ENCODE measurements around the gene ANO10.
"Not testable (repeated sequence)": the region's sequence is repeated elsewhere in the genome, so short reads cannot be mapped to it uniquely, and the experiment has no call there.

Gene ANO10

GRCh38 chr3:43369404-43370292, 252.2 kb downstream of the ANO10 start:
- DNase-seq: no peak

GRCh38 chr3:43366885-43367284, 254.9 kb downstream of the ANO10 start:
- no peak for DNase-seq

DNA sequence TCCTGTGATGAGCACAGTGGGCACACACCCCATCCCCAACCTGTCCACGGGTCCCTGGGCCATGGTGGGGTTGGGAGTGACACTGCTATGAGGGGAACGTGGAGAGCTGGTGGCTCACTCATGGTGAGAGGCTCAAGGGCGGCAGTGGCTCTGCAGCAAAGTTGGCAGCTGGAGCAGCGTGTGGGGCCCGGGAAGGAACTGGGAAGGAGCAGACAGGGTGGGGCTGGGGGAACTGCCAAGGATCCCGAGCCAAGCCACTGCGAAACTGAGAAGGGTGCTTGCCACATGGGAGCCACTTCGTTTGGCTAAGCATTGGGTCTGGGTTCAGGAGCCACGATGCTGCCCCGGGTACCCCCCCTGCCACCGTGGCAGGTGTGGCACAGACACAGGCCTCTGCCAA, 255.3 kb downstream of the ANO10 start:
- no peak for DNase-seq

GRCh38 chr3:43365601-43366305, 256.1 kb downstream of the ANO10 start:
- DNase-seq: no peak

GRCh38 chr3:43364926-43365325, 256.9 kb downstream of the ANO10 start:
- DNase-seq: no peak

- DNase-seq: no peak
These were observed 257.3 kb downstream of the ANO10 start for GRCh38 chr3:43364494-43364893.

DNA sequence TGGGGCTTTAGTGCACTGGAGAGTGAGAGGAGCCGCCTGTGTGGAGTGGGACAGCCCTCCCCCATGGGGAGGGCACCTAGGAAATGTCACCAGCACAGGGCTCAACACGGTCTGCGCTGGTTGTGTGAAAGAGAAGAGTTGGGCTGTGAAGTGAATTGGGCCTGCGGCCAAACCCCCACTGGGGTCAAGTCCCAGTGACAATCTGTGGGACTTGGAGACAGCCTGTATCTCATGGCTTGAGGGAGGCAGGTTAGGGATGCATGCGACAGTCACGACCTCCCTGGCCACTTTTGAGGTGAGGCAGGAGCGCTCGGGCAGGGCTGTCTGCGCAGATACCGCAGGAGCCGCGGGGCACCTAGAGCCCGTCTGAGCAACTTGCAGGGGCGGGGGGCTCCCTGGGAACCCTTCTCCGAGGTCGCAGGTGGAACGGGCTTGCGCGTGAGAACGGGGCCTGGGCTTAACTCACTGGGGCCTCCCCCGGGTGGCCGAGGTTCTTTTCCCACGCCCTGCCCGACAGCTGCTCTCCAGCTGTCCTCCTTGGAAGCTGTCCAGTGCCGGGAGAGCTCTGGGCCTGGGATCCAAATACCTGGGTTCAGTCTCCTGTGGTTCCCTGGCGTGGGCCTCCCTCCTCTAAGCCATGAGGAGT, 258.1 kb downstream of the ANO10 start:
- no peak for DNase-seq

DNA sequence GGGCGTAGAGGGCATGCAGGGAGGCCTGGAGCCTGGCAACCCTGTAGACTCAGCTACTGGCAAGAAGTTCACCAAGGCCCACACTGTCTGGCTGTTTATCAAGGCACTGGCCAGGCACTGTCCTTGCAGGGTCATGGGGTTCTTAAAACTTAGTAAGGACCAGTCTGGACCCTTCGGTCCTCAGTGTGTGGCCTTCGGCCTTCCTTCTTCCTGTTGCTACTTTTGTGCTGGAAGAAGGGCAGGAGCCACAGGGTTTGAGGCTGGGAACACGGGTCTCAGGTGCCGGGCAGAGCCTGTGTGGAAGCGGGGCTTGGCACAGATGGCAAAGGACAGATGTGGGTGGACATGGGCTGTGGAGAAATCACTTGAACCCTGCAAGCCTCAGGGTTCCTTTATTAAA, 258.9 kb downstream of the ANO10 start:
- DNase-seq: no peak

- DNase-seq: no peak
These were observed 259.6 kb downstream of the ANO10 start for GRCh38 chr3:43362183-43362582.

DNA sequence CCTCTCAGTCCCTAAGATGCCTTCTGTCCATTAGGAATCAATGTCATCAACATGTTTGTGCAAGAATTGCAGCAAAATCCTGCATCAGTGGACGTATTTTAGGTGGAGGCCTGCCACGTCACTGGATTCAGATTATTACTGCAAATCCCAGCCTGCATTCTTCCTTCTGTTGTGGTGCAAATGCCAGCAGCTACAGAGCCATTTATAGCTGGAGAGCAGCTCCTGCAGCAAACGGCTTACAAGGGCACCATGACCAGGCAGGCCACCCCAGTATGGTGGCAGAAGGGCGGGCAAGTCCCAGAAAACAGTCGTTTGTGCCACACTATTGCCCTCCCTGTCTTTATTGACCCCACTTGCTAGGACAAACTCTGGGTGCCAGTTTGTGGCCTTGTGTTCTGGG, 260.7 kb downstream of the ANO10 start:
- no peak for DNase-seq

GRCh38 chr3:43356033-43356432, 265.8 kb downstream of the ANO10 start:
- DNase-seq: not testable (repeated sequence)

DNA sequence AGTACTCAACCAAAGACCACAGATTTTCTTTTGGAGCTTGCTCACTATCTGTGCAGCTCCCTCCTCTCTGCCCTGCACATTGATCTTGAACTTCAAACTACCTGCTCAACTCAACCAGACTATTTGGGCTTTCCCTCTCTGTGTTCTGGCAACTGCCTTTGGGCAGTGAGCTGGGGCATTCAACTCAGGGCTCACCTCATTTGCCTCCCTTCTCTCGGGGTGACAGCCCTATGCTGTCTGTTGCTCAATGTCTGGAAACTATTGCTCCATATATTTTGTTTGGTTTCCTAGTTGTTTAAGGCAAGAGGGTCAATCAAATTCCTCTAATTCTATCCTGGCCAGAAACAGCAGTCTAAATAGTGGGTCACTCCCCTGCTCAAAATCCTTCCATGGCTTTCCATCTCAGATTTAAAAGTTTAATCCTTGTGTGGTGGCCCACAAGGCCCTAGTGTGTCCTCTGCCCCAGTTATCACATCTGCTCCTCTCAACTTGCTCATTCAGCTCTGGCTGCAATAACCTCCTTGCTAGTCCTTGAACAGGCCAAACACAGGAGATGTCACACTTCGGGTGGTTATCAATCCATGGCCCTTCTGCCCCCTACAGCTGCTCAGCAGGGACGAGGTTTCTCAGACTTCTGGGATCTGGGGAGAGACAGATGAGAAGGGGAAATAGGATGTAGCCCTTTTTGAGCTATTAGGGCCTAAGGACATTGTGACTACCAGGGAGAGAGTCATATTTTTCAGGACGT, 267.7 kb downstream of the ANO10 start:
- no peak for DNase-seq

DNA sequence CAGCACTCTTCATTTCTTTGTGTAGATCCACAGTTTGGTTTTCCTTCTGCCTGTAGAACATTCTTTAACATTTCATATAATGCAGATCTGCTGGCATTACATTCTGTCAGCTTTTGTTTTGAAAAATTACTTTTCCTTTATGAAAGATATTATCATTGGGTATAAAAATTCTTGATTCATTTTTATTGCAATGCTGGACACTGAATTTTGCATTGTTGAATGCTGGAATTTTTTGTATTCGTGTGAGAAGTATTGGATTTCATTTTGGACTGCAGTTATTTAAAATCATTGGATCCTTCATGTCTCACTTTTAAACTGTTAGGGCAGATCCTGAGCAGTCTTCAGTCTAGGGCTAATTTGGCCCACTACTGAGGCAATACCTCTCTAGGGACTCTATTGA, 268.4 kb downstream of the ANO10 start:
- no peak for DNase-seq

GRCh38 chr3:43349716-43350115, 272.1 kb downstream of the ANO10 start:
- DNase-seq: no peak

DNA sequence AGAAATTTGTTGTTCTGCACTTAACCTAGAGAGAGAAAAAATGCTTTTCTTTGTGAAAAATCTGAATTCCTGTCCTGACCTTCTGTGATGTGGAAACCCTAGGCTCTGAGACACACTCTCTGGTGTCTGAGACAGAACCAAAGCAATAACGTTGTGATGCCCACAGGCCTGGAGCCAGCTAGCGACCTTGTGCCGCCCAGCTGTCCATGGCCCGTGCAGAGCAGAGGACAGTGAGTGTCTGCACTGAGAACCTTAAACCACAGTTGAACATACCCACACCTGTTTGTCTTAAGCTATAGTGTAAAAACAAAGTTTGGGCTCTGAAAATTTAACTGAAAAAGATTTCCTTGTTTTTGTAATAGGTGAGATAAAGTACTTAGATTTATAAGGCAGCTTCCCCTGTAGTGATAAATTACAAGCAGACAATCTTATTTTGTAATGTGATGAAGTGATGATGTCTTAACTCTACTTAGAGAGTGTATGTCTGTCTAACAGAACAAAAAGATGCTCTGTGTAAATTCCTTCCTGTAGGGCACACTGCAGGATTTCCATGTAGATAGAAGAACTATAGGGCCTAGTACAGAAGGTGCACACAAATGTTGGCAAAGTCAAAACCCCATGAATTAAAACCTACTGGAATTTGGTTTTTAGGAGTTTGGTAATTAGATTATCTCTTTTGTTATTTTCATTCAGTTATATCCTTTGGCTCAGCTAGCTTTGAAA, 272.8 kb downstream of the ANO10 start:
- DNase-seq: no peak

DNA sequence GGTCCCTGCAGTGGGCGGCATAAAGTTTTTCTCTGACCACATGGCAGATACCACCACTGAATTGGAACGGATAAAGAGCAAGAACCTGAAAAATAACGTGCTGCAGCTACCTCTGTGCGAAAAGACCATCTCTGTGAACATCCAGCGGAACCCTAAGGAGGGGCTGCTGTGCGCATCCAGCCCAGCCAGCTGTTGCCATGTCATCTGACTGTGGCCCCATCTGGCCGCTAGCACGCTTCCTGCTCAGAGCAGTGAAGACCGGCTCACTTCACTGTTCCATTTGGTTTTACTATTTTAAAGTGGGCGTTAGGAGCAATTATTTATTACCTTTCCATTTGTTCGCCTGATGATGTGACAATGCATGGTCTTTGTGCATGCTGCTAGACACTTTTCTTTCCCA, 273.5 kb downstream of the ANO10 start:
- no peak for DNase-seq

DNA sequence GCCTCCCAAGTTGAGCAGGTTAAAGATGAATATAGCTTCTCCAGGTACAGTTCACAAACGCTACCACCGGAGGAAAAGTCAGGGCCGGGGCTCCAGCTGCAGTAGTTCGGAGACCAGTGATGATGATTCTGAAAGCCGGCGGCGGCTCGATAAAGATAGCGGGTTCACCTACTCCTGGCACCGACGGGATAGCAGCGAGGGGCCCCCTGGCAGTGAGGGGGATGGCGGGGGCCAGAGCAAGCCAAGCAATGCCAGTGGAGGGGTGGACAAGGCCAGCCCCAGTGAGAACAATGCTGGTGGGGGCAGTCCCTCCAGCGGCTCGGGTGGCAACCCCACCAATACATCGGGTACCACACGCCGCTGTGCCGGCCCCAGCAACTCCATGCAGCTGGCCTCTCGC, 274.0 kb downstream of the ANO10 start:
- no peak for DNase-seq

DNA sequence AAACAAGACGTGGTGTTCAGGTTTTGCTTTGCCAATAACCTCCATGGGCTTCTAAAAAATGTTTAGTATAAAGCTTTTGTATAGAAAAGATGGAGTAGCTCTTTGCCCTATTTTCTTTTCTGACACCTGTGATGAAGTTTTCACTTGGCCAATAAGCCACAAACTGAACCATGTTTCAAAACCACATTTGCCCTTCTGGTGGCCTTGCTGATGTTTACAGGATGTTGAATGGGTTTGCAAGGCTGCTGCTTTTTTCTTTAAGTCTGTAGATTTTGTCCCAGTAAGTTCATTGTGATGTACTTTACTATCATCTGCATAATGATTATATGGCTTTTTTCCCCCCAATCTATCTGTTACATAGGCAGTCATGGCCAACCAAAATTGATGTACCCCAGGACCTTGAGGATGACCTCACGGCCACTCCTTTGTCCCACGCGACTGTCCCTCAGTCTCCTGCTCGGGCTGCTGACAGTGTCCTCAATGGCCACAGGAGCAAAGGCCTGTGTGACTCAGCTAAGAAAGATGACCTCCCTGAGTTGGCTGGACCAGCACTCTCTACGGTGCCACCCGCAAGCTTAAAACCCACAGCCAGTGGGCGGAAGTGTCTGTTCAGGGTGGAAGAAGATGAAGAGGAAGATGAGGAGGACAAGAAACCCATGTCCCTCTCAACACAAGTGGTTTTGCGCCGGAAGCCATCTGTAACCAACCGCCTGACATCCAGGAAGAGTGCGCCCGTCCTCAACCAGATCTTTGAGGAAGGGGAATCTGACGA, 274.6 kb downstream of the ANO10 start:
- DNase-seq: no peak

GRCh38 chr3:43345877-43346276, 275.9 kb downstream of the ANO10 start:
- no peak for DNase-seq

GRCh38 chr3:43345246-43345645, 276.6 kb downstream of the ANO10 start:
- no peak for DNase-seq

GRCh38 chr3:43344520-43344919, 277.3 kb downstream of the ANO10 start:
- DNase-seq: no peak

DNA sequence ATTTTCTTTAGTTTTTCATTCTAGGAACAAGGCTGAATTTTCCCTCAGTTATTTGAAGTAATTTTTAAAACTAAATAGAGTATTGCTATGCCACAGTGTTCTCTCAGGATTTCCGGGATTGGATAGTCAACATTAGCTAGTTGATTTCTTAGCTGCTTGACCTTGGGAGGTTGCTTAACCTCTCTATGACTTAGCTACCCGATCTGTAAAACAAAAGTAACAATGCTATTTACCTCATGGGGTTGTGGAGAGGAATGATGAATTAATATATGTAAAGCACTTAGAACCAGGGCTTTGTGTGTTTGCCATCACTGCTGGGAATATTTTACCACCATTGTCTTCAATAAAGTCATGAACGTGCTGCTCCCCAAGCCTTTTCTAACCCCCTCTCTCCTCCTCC, 278.0 kb downstream of the ANO10 start:
- DNase-seq: no peak

Measured in NCI-H1105 (cell line).